Activated CD4-positive, alpha-beta T cell treated with anti-CD3 and anti-CD28 coated beads for 48 hours (primary cell): Measurements from ENCODE around the gene SLC16A7.
"Not testable (repeated sequence)": the region's sequence is repeated elsewhere in the genome, so short reads cannot be mapped to it uniquely, and the experiment has no call there.

ENCODE experiments used
- DNase-seq: peaks from one replicate; pipeline ENCODE4 v3.0.0-alpha.2; 2020

Gene SLC16A7

DNA sequence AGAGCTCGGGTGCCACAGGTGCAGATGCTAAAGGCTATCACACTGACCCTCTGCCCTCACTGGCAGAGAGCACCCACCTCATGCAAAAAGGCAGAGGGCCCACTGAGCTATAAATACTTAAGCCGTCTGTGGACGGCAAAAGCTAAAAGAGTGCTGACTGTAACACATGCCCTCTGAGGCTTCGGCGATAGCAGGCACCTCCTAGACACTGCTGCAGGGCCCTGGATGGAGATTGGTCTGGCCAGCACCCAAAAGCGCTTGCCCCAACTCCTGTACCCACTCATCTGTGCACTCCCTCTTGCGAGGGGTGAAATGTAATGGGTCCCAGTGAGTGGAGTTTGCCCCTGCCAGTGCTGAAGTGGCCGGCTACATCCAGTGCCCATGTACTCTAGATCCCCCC is 148.7 kb downstream of the SLC16A7 start:
- DNase-seq = no peak

DNA sequence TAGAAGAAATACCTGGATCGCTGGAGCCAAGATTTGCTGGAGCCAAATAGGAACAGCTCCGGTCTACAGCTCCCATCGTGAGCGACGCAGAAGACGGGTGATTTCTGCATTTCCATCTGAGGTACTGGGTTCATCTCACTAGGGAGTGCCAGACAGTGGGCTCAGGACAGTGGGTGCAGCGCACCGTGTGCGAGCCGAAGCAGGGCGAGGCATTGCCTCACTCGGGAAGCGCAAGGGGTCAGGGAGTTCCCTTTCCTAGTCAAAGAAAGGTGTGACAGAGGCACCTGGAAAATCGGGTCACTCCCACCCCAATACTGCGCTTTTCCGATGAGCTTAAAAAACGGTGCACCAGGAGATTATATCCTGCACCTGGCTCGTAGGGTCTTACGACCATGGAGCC is 155.3 kb downstream of the SLC16A7 start:
- DNase-seq = not testable (repeated sequence)

DNA sequence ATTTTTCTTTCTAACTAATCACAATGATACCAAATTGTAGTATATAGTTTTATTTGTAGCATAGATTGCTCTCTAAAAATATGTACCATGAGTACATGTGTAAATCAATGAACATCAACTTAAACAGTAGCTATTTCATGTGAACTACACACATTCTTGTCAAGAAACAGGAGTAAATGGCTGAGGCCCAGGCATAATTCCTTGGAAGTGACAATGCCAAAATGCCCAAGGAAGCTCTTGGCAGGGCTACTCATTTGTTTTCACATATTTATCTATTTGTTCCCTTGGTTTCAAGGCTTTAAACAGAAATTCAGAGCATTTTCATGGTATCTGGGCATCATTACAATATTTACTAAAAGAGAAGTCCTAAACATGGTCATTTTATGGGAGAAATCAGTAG is 165.7 kb downstream of the SLC16A7 start:
- DNase-seq = no peak

DNA sequence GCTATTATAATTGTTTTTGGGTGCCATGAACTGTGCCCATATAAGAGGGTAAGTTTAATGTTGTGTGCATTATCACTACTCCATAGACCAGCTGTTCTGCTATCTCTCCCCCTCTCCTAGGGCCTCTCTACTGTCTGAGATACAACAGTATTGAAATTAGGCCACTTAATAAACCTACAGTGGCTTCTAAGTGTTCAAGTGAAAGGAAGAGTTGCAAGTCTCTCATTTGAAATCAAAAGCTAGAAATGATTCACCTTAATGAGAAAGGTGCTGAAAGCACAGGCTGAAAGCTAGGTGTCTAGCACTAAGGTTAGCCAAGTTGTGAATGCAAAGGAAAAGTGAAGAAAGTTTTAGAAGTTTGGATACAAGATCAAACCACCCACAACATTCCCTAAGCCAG is 168.0 kb downstream of the SLC16A7 start:
- DNase-seq = no peak

DNA sequence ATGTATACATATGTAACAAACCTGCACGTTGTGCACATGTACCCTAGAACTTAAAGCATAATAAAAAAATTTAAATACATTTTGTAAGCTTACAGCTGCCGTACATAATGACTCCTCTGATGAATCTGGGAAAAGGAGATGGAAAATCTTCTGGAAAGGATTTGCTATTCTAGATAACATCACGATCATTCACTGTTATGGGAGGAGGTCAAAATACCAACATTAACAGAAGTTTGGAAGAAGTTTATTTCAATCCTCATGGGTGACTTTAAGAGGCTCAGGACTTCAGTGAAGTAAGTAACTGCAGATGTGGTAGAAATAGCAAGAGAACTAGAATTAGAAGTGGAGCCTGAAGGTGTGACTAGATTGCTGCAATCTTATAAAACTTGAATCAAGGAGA is 172.2 kb downstream of the SLC16A7 start:
- no peak for DNase-seq

DNA sequence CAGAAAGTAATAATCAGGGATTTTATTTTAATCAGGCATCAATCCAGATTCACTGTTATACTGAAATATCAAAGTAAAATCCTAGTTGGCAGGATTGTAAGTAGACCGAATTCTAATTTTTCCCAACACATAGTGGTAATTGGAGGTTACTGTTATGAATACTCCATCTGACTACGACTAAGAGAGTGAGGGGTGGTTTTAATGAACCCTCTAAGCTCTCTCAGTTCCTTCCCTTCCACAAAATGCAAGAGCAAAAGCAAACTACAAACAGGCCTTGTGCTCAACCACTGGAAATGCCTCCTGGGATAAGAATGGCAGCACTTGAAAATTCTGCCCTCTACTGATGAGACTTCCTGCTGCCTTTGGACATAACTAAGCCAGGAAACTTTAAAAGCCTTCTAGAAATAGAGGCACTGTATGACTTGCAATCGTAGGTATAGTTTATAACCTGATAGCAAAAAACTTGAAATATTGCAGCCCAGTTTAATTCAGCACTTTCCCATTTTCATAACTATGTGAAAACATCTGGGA is 184.8 kb downstream of the SLC16A7 start:
- DNase-seq = no peak

DNA sequence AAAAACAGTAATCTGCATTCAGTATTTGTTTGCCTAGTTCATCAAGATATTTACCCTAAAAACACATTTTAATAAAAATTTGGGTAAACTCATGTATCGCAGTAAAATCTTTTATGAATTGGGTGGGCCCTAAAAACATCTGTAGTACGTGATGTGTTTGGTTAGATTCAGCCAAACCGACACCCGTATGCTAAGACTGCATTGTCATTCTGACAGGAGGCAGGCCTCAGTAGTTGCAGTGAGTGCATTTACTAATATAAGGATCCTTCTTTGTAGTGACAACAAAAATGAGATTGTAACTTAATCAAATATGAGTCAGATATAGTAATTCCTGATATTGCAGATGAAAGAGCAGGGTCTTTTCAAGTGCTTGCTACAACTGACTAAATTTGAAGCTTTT is 191.8 kb downstream of the SLC16A7 start:
- no peak for DNase-seq

DNA sequence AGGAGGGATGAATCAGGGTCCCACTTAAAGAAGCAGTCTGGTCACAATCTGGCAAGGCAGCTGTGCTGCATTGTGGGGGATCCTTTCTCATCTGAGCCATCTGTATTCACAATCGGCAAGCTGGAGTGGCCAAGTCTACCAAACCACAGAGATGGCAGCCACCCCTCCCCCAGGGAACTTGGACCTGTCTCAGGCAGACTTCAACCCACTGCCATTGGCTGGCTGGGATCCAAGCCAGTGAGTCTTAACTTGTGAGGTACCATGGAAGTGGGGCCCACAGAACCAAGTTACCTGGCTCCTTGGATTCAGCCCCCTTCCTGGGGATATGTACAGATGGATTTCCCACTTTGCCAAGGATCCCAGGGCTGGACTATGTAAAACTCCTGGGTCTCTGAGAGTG is 196.8 kb downstream of the SLC16A7 start:
- DNase-seq = no peak

DNA sequence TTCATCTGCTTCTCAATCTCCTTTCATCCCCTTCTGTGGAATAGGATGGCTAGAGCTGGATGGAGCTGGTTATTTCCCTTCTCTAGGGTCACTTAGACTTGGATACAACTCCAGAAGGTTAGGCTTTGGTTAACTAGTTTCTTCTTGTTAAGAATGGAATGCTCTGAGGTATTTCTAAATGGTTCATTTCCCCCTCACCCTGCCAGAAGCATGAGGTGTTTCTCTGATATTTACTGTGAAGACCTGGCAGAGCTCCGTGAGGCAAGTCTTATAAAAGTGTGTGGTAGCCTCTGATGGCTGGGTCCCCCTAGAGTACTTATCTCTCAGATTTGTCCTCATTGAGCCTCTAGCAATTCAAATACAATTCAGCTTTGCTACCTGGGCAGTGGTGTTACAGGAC is 207.9 kb downstream of the SLC16A7 start:
- no peak for DNase-seq

DNA sequence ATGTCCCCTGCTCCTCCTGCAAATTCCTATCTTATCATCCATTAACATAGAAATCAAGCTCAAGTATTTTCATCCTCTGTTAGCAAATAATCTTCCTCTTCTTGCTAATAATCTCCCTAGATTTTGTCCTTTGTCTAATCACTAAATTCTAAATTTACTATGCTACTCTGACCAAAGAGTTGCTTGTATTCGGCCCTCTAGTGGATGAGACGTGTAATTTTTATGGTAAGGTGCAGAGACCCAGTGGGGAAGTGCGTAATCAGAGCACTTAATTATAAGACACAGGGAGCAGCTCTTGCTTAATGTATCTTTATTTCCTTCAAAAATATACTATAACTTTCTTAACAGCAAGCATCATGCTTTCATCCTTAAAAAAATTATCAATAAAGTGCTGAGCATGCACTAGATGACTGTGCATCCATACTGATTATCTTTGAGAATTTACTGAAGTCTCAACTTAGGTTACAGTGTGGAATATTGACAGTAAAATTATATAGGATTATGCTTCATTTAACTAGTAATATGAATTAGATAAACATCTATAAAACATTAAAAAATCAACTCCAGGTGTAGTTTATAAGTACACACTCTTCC is 212.6 kb downstream of the SLC16A7 start:
- no peak for DNase-seq

DNA sequence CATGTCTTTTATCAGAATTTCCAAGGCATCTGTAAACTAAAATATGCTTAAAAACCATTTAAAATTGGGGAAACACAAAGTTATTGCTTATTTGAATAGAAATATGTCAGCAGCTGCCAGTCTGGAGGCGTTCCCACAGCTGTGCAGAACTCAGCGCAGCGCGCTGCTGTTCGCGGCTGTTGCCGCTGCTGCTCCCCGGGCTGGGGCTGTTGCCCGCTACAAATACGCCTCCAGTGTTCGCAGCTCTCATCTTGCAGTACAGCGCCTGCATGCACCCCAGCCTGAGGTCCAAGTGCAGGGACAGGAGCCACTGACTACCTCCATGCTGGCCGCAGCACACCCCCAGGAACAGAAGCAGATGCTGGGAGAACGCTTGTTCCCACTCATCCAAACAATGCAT is 216.2 kb downstream of the SLC16A7 start:
- no peak for DNase-seq

DNA sequence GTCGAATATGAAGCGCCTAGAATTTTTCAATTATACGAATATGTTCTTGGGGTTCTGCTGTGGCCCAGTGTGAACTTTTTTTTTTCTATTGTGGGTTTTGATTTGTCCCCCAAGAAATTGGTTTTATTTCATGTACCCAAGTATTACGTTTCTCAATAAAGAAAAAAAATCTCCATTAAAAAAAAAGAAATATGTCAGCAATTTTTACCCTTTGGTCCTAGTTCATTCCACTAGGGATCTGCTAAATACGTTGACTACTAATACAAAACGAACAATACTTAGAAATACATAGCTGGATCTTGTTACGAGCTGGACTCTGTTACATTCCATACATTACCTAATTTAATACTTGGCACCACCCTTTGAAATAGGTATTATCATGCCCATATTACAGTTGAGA is 216.9 kb downstream of the SLC16A7 start:
- no peak for DNase-seq

DNA sequence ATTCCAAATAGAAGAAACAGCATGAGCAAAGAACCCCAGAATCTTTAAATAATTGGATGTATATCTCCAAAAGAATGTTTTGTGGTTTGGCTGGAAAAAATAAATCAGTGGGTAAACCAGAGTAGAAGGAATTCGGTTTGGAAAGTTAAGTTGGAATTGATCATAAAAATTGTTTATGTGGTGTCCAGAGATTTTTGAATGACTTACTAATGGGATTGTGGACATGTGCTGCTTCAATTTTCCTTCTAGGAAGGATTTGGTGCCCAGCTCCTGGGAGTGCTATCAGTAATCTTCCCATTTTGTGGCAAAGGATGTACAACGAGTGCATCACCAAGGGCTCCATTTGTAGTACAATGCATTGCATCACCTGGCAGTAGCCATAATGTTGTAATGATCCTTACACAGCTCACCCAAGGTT is 224.8 kb downstream of the SLC16A7 start:
- no peak for DNase-seq

DNA sequence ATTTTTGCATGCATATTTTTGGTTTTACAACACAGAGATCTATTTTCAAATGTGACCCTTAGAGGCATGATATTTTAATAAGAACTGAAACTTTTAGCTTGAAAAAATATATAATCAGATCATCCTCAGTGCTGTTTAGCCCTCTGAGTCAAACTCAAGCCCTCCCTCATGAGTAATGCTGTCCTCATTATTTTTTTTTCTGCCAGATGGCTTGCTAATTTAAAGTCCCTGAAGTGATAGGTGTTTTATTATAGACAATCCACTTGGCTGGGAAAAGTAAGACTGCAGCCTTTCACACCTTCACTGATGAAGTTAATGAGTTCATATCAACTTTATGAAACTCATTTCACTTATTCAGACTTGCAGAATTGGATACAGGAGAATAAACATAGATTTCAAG is 227.7 kb downstream of the SLC16A7 start:
- DNase-seq = no peak

DNA sequence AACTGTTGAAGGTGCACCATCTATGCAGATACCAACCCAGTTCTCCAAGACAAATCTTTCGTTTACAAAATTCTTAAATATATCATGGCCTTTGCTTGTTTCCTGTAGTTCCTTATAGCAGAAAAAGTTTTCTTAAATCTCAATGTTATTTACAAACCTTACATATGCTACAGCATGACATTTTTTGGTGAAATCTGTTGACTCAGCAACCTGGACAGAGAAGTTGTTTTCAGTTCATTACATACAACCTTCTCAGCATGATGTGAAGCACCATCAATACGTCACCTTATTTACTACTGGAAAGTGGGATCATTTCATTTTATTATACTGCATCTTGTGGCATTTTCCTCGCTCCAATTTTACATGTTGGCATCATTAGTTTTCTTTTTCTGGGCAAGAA is 231.9 kb downstream of the SLC16A7 start:
- DNase-seq = no peak

DNA sequence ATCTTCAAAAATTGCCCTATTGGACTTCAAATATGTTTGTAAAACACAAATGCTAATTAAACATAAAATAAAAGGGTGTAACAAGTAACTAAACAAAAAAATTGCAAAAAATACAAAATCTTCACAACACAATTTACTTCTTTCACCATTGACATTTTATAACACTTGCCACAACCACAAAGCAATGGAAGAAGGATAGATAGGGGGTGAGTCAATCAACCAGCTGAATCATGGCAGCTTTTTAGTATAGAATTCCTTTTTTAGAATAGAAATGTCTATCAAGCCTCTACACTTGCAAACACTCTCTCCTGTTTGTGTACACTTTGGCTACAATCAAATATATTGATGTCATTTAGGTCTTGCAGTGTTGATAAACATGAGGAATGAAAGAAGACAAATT is 232.7 kb downstream of the SLC16A7 start:
- DNase-seq = no peak

DNA sequence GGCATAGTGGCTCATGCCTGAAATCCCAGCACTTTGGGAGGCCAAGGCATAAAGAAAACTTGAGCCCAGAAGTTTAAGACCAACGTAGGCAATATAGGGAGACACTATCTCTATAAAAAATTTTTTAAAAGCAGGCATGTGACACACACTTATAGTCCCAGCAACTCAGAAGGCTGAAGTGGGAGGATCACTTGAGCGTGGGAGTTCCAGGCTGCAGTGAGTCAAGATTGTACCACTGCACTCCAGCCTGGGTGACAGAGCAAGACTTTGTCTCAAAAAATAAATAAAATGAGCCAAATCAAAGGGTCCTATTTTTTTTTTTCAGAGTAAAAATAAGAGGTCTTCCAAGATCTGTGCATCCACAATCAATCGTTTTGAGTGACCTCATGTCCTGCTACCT is 237.6 kb downstream of the SLC16A7 start:
- DNase-seq = no peak

DNA sequence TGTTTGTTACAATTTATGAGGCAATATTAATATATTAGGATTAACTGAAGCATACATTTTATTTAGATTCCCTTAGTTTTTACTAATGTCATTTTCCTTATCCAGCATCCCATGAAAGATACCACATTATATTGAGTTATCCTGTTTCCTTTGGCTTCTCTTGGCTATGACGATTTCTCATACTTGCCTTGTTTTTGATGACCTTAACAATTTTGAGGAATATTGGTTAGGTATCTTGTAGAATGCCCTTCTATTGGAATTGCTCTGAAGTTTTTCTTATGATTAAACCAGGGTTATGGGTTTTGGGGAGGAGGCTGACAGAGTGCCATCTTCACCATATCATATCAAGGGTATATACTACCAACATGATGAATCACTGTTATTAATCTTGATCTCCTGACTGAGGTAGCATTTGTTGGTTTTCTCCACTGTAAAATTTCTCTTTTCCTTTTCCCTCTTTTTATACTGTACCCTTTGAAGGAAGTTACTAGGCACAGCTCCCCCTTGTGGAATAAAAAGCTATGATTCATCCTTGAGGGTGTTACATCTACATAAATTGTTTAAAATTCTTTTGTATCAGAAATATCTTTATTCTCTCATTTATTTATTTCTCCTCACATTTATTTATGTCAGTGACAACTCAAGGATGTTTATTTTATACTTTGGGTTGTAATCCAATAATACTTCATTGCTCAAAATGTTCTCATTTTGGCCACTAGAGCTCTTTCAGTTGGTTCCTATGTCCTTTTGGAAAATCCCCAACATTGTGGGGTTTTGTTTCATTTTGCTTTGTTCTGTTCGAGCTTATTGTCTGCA is 239.0 kb downstream of the SLC16A7 start:
- DNase-seq = no peak
